IPS DF 6.9 (cell line): ENCODE data around the gene ALMS1.
"Not testable (repeated sequence)": the region's sequence is repeated elsewhere in the genome, so short reads cannot be mapped to it uniquely, and the experiment has no call there.

Source experiments
- DNase-seq: peaks from one replicate; pipeline ENCODE4 v3.0.0-alpha.2; 2013; ENCODE audit warnings: low read depth, low spot score
- H3K27ac ChIP-seq: one replicate; pipeline ENCODE4 v1.5.1; 2013; ENCODE audit warnings: low read length, control low read depth
- H3K27me3 ChIP-seq: 2 replicates; pipeline ENCODE4 v1.6.1; 2013; ENCODE audit warnings: mild to moderate bottlenecking, low read length; ENCODE audit not compliant: control insufficient read depth, insufficient read depth
- H3K36me3 ChIP-seq: 2 replicates; pipeline ENCODE4 v1.6.1; 2013; ENCODE audit warnings: low read length; ENCODE audit not compliant: control insufficient read depth, insufficient read depth
- H3K4me1 ChIP-seq: 2 replicates; pipeline ENCODE4 v1.6.1; 2013; ENCODE audit warnings: low read length; ENCODE audit not compliant: control insufficient read depth, insufficient read depth
- H3K4me3 ChIP-seq: 2 replicates; pipeline ENCODE4 v1.5.1; 2013; ENCODE audit warnings: mild to moderate bottlenecking, low read length
- H3K9me3 ChIP-seq: 2 replicates; pipeline ENCODE4 v1.6.1; 2013; ENCODE audit warnings: low read length, inconsistent platforms; ENCODE audit not compliant: control insufficient read depth, insufficient read depth
- WGBS: extraction: QIAGEN DNeasy Blood & Tissue Kit; methylation state at CpG from one replicate; pipeline ENCODE4 v1.1.7; 2013; ENCODE audit warnings: mixed read lengths, missing lambda C conversion rate; ENCODE audit not compliant: insufficient read length, insufficient coverage; 5-methylcytosine and 5-hydroxymethylcytosine counted together

ALMS1 gene

DNA sequence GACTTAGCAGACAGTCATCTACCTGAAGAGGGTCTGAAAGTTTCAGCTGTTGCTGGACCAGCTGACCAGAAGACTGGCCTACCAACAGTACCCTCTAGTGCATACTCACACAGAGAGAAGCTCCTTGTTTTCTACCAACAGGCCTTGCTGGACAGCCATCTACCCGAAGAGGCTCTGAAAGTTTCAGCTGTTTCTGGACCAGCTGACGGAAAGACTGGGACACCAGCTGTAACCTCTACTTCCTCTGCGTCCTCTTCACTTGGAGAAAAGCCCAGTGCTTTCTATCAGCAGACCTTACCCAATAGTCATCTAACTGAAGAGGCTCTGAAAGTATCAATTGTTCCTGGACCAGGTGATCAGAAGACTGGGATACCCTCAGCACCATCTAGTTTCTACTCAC lies 63.2 kb downstream of the ALMS1 start:
- Histone ChIP-seq H3K27me3 (no peaks in the 10 kb centered on the region), H3K4me1 (no peaks in the 10 kb centered on the region), H3K4me3 (no peak overlapping the region), H3K36me3 (peaks cover 3% of the 10 kb centered on the region; the same call in 1 of the 2 replicates), H3K9me3 (no peaks in the 10 kb centered on the region), H3K27ac (no peak overlapping the region)
- DNase-seq: no peak
- no CpG with 5 or more reads among the region's 3 CpGs for WGBS

GRCh38 chr2:73449404-73449803 lies 63.8 kb downstream of the ALMS1 start:
- H3K4me1 ChIP-seq: no peaks in the 10 kb centered on the region
- no peak overlapping the region for H3K27ac ChIP-seq
- H3K27me3 ChIP-seq: no peaks in the 10 kb centered on the region
- no peaks in the 10 kb centered on the region for H3K9me3 ChIP-seq
- no peak overlapping the region for H3K4me3 ChIP-seq
- DNase-seq: no peak
- peaks cover 3% of the 10 kb centered on the region; the same call in 1 of the 2 replicates for H3K36me3 ChIP-seq

DNA sequence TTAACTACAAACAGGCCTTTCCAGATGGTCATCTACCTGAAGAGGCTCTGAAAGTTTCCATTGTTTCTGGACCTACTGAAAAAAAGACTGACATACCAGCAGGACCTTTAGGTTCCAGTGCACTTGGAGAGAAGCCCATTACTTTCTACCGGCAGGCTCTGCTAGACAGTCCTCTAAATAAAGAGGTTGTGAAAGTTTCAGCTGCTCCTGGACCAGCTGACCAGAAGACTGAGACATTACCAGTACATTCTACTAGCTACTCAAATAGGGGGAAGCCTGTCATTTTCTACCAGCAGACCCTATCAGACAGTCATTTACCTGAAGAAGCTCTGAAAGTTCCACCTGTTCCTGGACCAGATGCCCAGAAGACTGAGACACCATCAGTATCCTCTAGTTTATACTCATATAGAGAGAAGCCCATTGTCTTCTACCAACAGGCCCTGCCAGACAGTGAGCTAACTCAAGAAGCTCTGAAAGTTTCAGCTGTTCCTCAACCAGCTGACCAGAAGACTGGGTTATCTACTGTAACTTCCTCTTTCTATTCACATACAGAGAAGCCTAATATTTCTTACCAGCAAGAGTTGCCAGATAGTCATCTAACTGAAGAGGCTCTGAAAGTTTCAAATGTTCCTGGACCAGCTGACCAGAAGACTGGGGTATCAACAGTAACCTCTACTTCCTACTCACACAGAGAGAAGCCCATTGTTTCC lies 65.8 kb downstream of the ALMS1 start:
- Histone ChIP-seq H3K27ac (no peak overlapping the region), H3K27me3 (no peaks in the 10 kb centered on the region), H3K36me3 (peaks cover 3% of the 10 kb centered on the region; the same call in 1 of the 2 replicates), H3K4me3 (no peak overlapping the region), H3K9me3 (no peaks in the 10 kb centered on the region), H3K4me1 (no peaks in the 10 kb centered on the region)
- no peak for DNase-seq
- no CpG with 5 or more reads among the region's 1 CpG for WGBS

- Histone ChIP-seq H3K36me3 (no peaks in the 10 kb centered on the region; the same call in 1 of the 2 replicates), H3K4me1 (no peaks in the 10 kb centered on the region), H3K9me3 (peaks cover 1% of the 10 kb centered on the region; the same call in 1 of the 2 replicates), H3K27ac (no peak overlapping the region), H3K27me3 (no peaks in the 10 kb centered on the region), H3K4me3 (no peak overlapping the region)
- no CpG with 5 or more reads among the region's 3 CpGs for WGBS
- DNase-seq: no peak
These were observed 72.3 kb downstream of the ALMS1 start for GRCh38 chr2:73457982-73458381.

DNA sequence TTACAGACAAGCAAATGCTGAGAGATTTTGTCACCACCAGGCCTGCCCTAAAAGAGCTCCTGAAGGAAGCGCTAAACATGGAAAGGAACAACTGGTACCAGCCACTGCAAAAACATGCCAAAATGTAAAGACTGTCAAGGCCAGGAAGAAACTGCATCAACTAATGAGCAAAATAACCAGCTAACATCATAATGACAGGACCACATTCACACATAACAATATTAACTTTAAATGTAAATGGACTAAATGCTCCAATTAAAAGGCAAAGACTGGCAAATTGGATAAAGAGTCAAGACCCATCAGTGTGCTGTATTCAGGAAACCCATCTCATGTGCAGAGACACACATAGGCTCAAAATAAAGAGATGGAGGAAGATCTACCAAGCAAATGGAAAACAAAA lies 76.8 kb downstream of the ALMS1 start:
- not testable (repeated sequence) for H3K36me3 ChIP-seq, H3K9me3 ChIP-seq, DNase-seq, H3K4me3 ChIP-seq, H3K27me3 ChIP-seq, H3K4me1 ChIP-seq, H3K27ac ChIP-seq
- WGBS: no CpG with 5 or more reads among the region's 1 CpG

DNA sequence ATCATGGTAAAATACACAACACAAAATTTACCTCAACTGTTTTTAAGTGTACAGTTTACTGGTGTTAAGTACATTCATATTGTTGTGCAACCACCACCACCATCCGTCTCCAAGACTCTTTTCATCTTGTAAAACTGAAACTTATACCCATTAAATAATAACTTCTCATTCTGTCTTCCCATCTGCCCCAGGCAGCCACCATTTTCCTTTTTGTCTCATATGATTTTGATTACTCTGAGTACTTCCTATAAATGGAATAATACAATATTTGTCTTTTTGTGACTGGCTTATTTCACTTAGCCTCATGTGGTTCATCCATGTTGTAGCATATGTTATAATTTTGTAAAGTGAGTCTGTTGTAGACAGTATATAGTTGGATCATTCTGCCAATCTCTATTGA lies 82.7 kb downstream of the ALMS1 start:
- DNase-seq: no peak
- H3K9me3 ChIP-seq: no peaks in the 10 kb centered on the region
- no peaks in the 10 kb centered on the region for H3K4me1 ChIP-seq
- WGBS: no CpG with 5 or more reads among the region's 1 CpG
- no peak overlapping the region for H3K4me3 ChIP-seq
- no peaks in the 10 kb centered on the region for H3K27me3 ChIP-seq
- no peak overlapping the region for H3K27ac ChIP-seq
- no peaks in the 10 kb centered on the region for H3K36me3 ChIP-seq

DNA sequence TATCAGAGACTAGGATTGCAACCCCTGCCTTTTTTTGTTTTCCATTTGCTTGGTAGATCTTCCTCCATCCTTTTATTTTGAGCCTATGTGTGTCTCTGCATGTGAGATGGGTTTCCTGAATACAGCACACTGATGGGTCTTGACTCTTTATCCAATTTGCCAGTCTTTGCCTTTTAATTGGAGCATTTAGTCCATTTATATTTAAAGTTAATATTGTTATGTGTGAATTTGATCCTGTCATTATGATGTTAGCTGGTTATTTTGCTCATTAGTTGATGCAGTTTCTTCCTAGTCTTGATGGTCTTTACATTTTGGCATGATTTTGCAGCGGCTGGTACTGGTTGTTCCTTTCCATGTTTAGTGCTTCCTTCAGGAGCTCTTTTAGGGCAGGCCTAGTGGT lies 98.2 kb downstream of the ALMS1 start:
- WGBS: no CpG with 5 or more reads among the region's 1 CpG
- not testable (repeated sequence) for H3K36me3 ChIP-seq, H3K4me3 ChIP-seq, H3K27ac ChIP-seq, H3K4me1 ChIP-seq, DNase-seq, H3K9me3 ChIP-seq, H3K27me3 ChIP-seq

GRCh38 chr2:73487112-73487657 lies 101.5 kb downstream of the ALMS1 start:
- Histone ChIP-seq H3K27ac (no peak overlapping the region), H3K27me3 (no peaks in the 10 kb centered on the region), H3K4me1 (no peaks in the 10 kb centered on the region; the same call in 1 of the 2 replicates), H3K36me3 (peaks cover 7% of the 10 kb centered on the region; the same call in 1 of the 2 replicates), H3K4me3 (no peak overlapping the region), H3K9me3 (no peaks in the 10 kb centered on the region)
- no CpG with 5 or more reads among the region's 8 CpGs for WGBS
- no peak for DNase-seq

- Histone ChIP-seq H3K27me3 (no peaks in the 10 kb centered on the region), H3K4me3 (no peak overlapping the region), H3K9me3 (no peaks in the 10 kb centered on the region), H3K27ac (no peak overlapping the region), H3K36me3 (peaks cover 7% of the 10 kb centered on the region; the same call in 1 of the 2 replicates), H3K4me1 (no peaks in the 10 kb centered on the region; the same call in 1 of the 2 replicates)
- no peak for DNase-seq
- WGBS: no CpG with 5 or more reads among the region's 7 CpGs
These were observed 102.4 kb downstream of the ALMS1 start for GRCh38 chr2:73488079-73488478.

- H3K4me1 ChIP-seq: no peaks in the 10 kb centered on the region; the same call in 1 of the 2 replicates
- no peak for DNase-seq
- H3K27ac ChIP-seq: no peak overlapping the region
- no peaks in the 10 kb centered on the region for H3K9me3 ChIP-seq
- H3K27me3 ChIP-seq: no peaks in the 10 kb centered on the region
- peaks cover 7% of the 10 kb centered on the region; the same call in 1 of the 2 replicates for H3K36me3 ChIP-seq
- no peak overlapping the region for H3K4me3 ChIP-seq
These were observed 103.4 kb downstream of the ALMS1 start for GRCh38 chr2:73489053-73489452.

DNA sequence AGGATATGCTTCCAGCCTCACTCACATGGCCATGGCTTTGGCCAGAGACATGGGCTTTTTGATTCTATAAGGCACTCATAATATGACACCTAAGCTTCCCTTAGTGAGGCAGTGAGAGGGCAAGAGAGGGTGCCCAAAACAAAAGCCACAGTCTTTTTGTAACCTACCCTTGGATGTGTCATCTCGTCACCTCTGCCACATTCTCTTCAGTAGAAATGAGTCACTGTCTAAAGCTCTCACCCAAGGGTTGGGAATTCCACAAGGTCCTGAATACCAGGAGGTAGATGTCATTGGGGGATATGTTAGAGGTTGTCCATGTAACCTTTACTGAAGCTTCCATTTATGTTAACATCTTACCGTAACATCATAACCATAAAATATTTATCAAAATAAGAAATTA lies 108.4 kb downstream of the ALMS1 start:
- H3K27me3 ChIP-seq: no peaks in the 10 kb centered on the region
- H3K36me3 ChIP-seq: peaks cover 3% of the 10 kb centered on the region; the same call in 1 of the 2 replicates
- H3K9me3 ChIP-seq: no peaks in the 10 kb centered on the region
- no CpG with 5 or more reads among the region's 2 CpGs for whole genome bisulfite sequencing
- no peak for DNase-seq
- H3K4me1 ChIP-seq: no peaks in the 10 kb centered on the region
- H3K4me3 ChIP-seq: no peak overlapping the region
- H3K27ac ChIP-seq: no peak overlapping the region
